ENCODE data around the gene GJB2.

Gene GJB2

GRCh38 chr13:20230913-20231838, 38.4 kb upstream of the GJB2 start:
- no peak for TF ChIP-seq CTCF (IDR thresholded peaks at IDR 0.05; ENCODE audit: low read depth, low read length, missing control alignments)
- DNase-seq: no peak
- in situ Hi-C loops (cut with HindIII; ENCODE audit: low pct_ligation_motif_present, low sequenced_read_pairs): no loop called here
- Histone ChIP-seq H3K36me3 (replicated peaks) (no peaks in the 10 kb centered on the region), H3K27me3 (replicated peaks) (peaks cover 36% of the 10 kb centered on the region), H3K4me3 (ENCODE audit: low read depth, low read length) (no peak overlapping the region), H3K27ac (no peak overlapping the region)

GRCh38 chr13:20227730-20228129, 35.0 kb upstream of the GJB2 start:
- no peak for DNase-seq
- no peak for TF ChIP-seq CTCF (IDR thresholded peaks at IDR 0.05; ENCODE audit: low read depth, low read length, missing control alignments)
- H3K36me3 ChIP-seq (replicated peaks): no peaks in the 10 kb centered on the region
- in situ Hi-C loops (cut with HindIII; ENCODE audit: low pct_ligation_motif_present, low sequenced_read_pairs): no loop called here
- peaks cover 26% of the 10 kb centered on the region for H3K27me3 ChIP-seq (replicated peaks)
- no peak overlapping the region for H3K4me3 ChIP-seq (ENCODE audit: low read depth, low read length)
- H3K27ac ChIP-seq: no peak overlapping the region

- in situ Hi-C loops (cut with HindIII; ENCODE audit: low pct_ligation_motif_present, low sequenced_read_pairs): no loop called here
- Histone ChIP-seq H3K27ac (no peak overlapping the region), H3K27me3 (replicated peaks) (peaks cover 21% of the 10 kb centered on the region), H3K36me3 (replicated peaks) (no peaks in the 10 kb centered on the region), H3K4me3 (ENCODE audit: low read depth, low read length) (no peak overlapping the region)
- TF ChIP-seq CTCF (IDR thresholded peaks at IDR 0.05; ENCODE audit: low read depth, low read length, missing control alignments): no peak
- no peak for DNase-seq
These were observed 34.5 kb upstream of the GJB2 start for GRCh38 chr13:20227288-20227687.

GRCh38 chr13:20222553-20222952, 29.8 kb upstream of the GJB2 start:
- TF ChIP-seq CTCF (IDR thresholded peaks at IDR 0.05; ENCODE audit: low read depth, low read length, missing control alignments): no peak
- no peak for DNase-seq
- no peaks in the 10 kb centered on the region for H3K36me3 ChIP-seq (replicated peaks)
- no peaks in the 10 kb centered on the region for H3K27me3 ChIP-seq (replicated peaks)
- H3K27ac ChIP-seq: no peak overlapping the region
- no peak overlapping the region for H3K4me3 ChIP-seq (ENCODE audit: low read depth, low read length)
- in situ Hi-C loops (cut with HindIII; ENCODE audit: low pct_ligation_motif_present, low sequenced_read_pairs): no loop called here

GRCh38 chr13:20221772-20222171, 29.0 kb upstream of the GJB2 start:
- in situ Hi-C loops (cut with HindIII; ENCODE audit: low pct_ligation_motif_present, low sequenced_read_pairs): no loop called here
- H3K27me3 ChIP-seq (replicated peaks): no peaks in the 10 kb centered on the region
- no peak overlapping the region for H3K27ac ChIP-seq
- H3K4me3 ChIP-seq (ENCODE audit: low read depth, low read length): no peak overlapping the region
- no peak for DNase-seq
- no peak for TF ChIP-seq CTCF (IDR thresholded peaks at IDR 0.05; ENCODE audit: low read depth, low read length, missing control alignments)
- no peaks in the 10 kb centered on the region for H3K36me3 ChIP-seq (replicated peaks)

Measured in brain microvascular endothelial cell (primary cell).